Measurements from ENCODE around the gene HIVEP3. TPM values are rescaled to one million over a fixed set of nuclear protein-coding genes. Genes with fewer than 3 reads are reported as not detected.

The HIVEP3 gene
- total RNA-seq, 1 experiment from 2014 or later = 3.1 TPM

GRCh38 chr1:41795205-41795762 is 123.4 kb downstream of the HIVEP3 start:
- H3K4me1 ChIP-seq (ENCODE audit: insufficient read depth, low read length, poor library complexity, severe bottlenecking) = no peaks in the 10 kb centered on the region
- H3K4me3 ChIP-seq (ENCODE audit: low read depth, low read length, poor library complexity, severe bottlenecking) = no peak overlapping the region
- no TSS peak for BruUV-seq (replicated peaks)
- no peaks in the 10 kb centered on the region for H3K27me3 ChIP-seq (replicated peaks; ENCODE audit: insufficient read depth, low read depth, low read length, poor library complexity)
- POLR2A ChIA-PET (ENCODE audit: low non-redundant PET) = no interaction called here
- H3K9me3 ChIP-seq (ENCODE audit: low read depth, low read length, poor library complexity, severe bottlenecking) = no peaks in the 10 kb centered on the region
- CTCF ChIA-PET = no interaction called here
- H3K36me3 ChIP-seq (ENCODE audit: insufficient read depth, low read length, poor library complexity, severe bottlenecking) = no peaks in the 10 kb centered on the region
- DNase-seq (ENCODE audit: low spot score) = peak; percentile 45
- H3K27ac ChIP-seq (ENCODE audit: low read depth, low read length, poor library complexity, severe bottlenecking) = no peak overlapping the region
- intact Hi-C loops (cut with micrococcal nuclease; ENCODE audit: unreplicated experiment) = loop anchor here (1.0 kb wide), 1 partner anchor 221 kb away; no protein-coding TSS in a partner anchor
- no peak for TF ChIP-seq EZH2 (IDR thresholded peaks at IDR 0.05; ENCODE audit: borderline replicate concordance, low read depth, low read length, poor library complexity, severe bottlenecking)
- TF ChIP-seq CTCF (conservative IDR thresholded peaks at IDR 0.05; ENCODE audit: low read depth, low read length) = peak; percentile 49

- H3K9me3 ChIP-seq (ENCODE audit: low read depth, low read length, poor library complexity, severe bottlenecking) = no peaks in the 10 kb centered on the region
- DNase-seq (ENCODE audit: low spot score) = peak; percentile 13
- intact Hi-C loops (cut with micrococcal nuclease; ENCODE audit: unreplicated experiment) = no loop called here
- no TSS peak for BruUV-seq (replicated peaks)
- no peaks in the 10 kb centered on the region for H3K36me3 ChIP-seq (ENCODE audit: insufficient read depth, low read length, poor library complexity, severe bottlenecking)
- H3K4me1 ChIP-seq (ENCODE audit: insufficient read depth, low read length, poor library complexity, severe bottlenecking) = no peaks in the 10 kb centered on the region
- H3K4me3 ChIP-seq (ENCODE audit: low read depth, low read length, poor library complexity, severe bottlenecking) = no peak overlapping the region
- CTCF ChIA-PET = no interaction called here
- POLR2A ChIA-PET (ENCODE audit: low non-redundant PET) = no interaction called here
- H3K27ac ChIP-seq (ENCODE audit: low read depth, low read length, poor library complexity, severe bottlenecking) = no peak overlapping the region
- TF ChIP-seq EZH2 (IDR thresholded peaks at IDR 0.05; ENCODE audit: borderline replicate concordance, low read depth, low read length, poor library complexity, severe bottlenecking) = no peak
- TF ChIP-seq CTCF (conservative IDR thresholded peaks at IDR 0.05; ENCODE audit: low read depth, low read length) = no peak
- no peaks in the 10 kb centered on the region for H3K27me3 ChIP-seq (replicated peaks; ENCODE audit: insufficient read depth, low read depth, low read length, poor library complexity)
Observed at GRCh38 chr1:41794031-41794430, 124.7 kb downstream of the HIVEP3 start.

GRCh38 chr1:41792485-41792770 is 126.3 kb downstream of the HIVEP3 start:
- H3K36me3 ChIP-seq (ENCODE audit: insufficient read depth, low read length, poor library complexity, severe bottlenecking) = no peaks in the 10 kb centered on the region
- BruUV-seq (replicated peaks) = no TSS peak
- no peak overlapping the region for H3K4me3 ChIP-seq (ENCODE audit: low read depth, low read length, poor library complexity, severe bottlenecking)
- H3K9me3 ChIP-seq (ENCODE audit: low read depth, low read length, poor library complexity, severe bottlenecking) = no peaks in the 10 kb centered on the region
- CTCF ChIA-PET = no interaction called here
- H3K4me1 ChIP-seq (ENCODE audit: insufficient read depth, low read length, poor library complexity, severe bottlenecking) = no peaks in the 10 kb centered on the region
- POLR2A ChIA-PET (ENCODE audit: low non-redundant PET) = no interaction called here
- H3K27ac ChIP-seq (ENCODE audit: low read depth, low read length, poor library complexity, severe bottlenecking) = no peak overlapping the region
- TF ChIP-seq EZH2 (IDR thresholded peaks at IDR 0.05; ENCODE audit: borderline replicate concordance, low read depth, low read length, poor library complexity, severe bottlenecking) (no peak), CTCF (conservative IDR thresholded peaks at IDR 0.05; ENCODE audit: low read depth, low read length) (no peak)
- H3K27me3 ChIP-seq (replicated peaks; ENCODE audit: insufficient read depth, low read depth, low read length, poor library complexity) = no peaks in the 10 kb centered on the region
- intact Hi-C loops (cut with micrococcal nuclease; ENCODE audit: unreplicated experiment) = no loop called here
- no peak for DNase-seq (ENCODE audit: low spot score)
